ENCODE results near the gene CARHSP1.

GRCh38 chr16:8869212-8869987 is 594 bp upstream of the CARHSP1 start:
- TF ChIP-seq EZH2phosphoT487 (IDR thresholded peaks at IDR 0.05; ENCODE audit: insufficient read depth, low read depth) (no peak), EZH2 (IDR thresholded peaks at IDR 0.05; ENCODE audit: insufficient read depth, poor library complexity, severe bottlenecking) (no peak)
